Peyer's patch (tissue), 4 donors: ENCODE measurements around the gene PPP2R2D. TPM values are rescaled to one million over a fixed set of nuclear protein-coding genes. Genes with fewer than 3 reads are reported as not detected.

Source experiments
- DNase-seq, 3 donors: peaks; one replicate each; pipeline ENCODE4 v3.0.0-alpha.2; 2017 to 2019
- H3K27ac ChIP-seq, 4 donors: fragments of 200-600 bp; sonication (generic); one replicate each; pipeline ENCODE4 v1.5.1; 2016 to 2019
- H3K27me3 ChIP-seq, 2 donors: fragments of 200-600 bp; sonication (generic); one replicate each; pipeline ENCODE4 v1.5.1; 2019
- H3K36me3 ChIP-seq, 3 donors: fragments of 200-600 bp; sonication (generic); one replicate each; pipeline ENCODE4 v1.5.1; 2016 to 2019
- H3K4me1 ChIP-seq, 4 donors: fragments of 200-600 bp; sonication (generic); one replicate each; pipeline ENCODE4 v1.5.1; 2016 to 2019
- H3K4me3 ChIP-seq, 4 donors: fragments of 200-600 bp; sonication (generic); 1 replicate in 3 of 4; 2 replicates in 1 of 4; pipeline ENCODE4 v1.5.1; 2016 to 2019; ENCODE audit warnings: mild to moderate bottlenecking in 1 of 4
- H3K9me3 ChIP-seq, 4 donors: fragments of 200-600 bp; sonication (generic); one replicate each; pipeline ENCODE4 v1.5.1; 2016 to 2019; ENCODE audit warnings: mild to moderate bottlenecking in 1 of 4
- POLR2A ChIP-seq, 2 donors: fragments of 450-650 bp; IDR thresholded peaks; one replicate each; pipeline ENCODE4 v1.5.1; 2017; ENCODE audit warnings: antibody characterized with exemption in 2 of 2, mild to moderate bottlenecking in 2 of 2, moderate library complexity in 2 of 2
- total RNA-seq, 4 donors: library from RNA; depleted of rRNA; stranded (reverse); fragments of >200 nt; gene quantifications; one replicate each; pipeline ENCODE4 v1.1.0, GENCODE V29; 2016
- TF ChIP-seq, protein P1 (sequence below), 6 experiments: fragments of 450-650 bp in 4 of 6; fragments of 200-600 bp in 2 of 6; sonication (generic) in 1 of 6; IDR thresholded peaks; one replicate each; pipeline ENCODE4 v1.5.1; 2017 to 2019; ENCODE audit warnings: antibody characterized with exemption in 6 of 6, mild to moderate bottlenecking in 3 of 6, moderate library complexity in 1 of 6

PPP2R2D gene
- total RNA-seq, 4 donors from 2014 or later = 34.3 to 87.5 (median 48.5) TPM

- DNase-seq = no peak
- Histone ChIP-seq H3K9me3 (no peaks in the 10 kb centered on the region), H3K27ac (no peak overlapping the region), H3K4me1 (peaks cover 0 to 15% (median 3%) of the 10 kb centered on the region in 4 donors), H3K36me3 (peaks cover 0 to 42% (median 0%) of the 10 kb centered on the region in 3 donors), H3K4me3 (no peak overlapping the region), H3K27me3 (no peaks in the 10 kb centered on the region)
- TF ChIP-seq, protein P1, sequence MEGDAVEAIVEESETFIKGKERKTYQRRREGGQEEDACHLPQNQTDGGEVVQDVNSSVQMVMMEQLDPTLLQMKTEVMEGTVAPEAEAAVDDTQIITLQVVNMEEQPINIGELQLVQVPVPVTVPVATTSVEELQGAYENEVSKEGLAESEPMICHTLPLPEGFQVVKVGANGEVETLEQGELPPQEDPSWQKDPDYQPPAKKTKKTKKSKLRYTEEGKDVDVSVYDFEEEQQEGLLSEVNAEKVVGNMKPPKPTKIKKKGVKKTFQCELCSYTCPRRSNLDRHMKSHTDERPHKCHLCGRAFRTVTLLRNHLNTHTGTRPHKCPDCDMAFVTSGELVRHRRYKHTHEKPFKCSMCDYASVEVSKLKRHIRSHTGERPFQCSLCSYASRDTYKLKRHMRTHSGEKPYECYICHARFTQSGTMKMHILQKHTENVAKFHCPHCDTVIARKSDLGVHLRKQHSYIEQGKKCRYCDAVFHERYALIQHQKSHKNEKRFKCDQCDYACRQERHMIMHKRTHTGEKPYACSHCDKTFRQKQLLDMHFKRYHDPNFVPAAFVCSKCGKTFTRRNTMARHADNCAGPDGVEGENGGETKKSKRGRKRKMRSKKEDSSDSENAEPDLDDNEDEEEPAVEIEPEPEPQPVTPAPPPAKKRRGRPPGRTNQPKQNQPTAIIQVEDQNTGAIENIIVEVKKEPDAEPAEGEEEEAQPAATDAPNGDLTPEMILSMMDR (IDR thresholded peaks at IDR 0.05) = no peak
- TF ChIP-seq POLR2A (IDR thresholded peaks at IDR 0.05) = no peak
Measured at GRCh38 chr10:131968949-131969348, 68.1 kb downstream of the PPP2R2D start.

- DNase-seq = no peak
- peaks cover 0 to 15% (median 3%) of the 10 kb centered on the region in 4 donors for H3K4me1 ChIP-seq
- peaks cover 0 to 37% (median 0%) of the 10 kb centered on the region in 3 donors for H3K36me3 ChIP-seq
- no peaks in the 10 kb centered on the region for H3K9me3 ChIP-seq
- H3K27me3 ChIP-seq = no peaks in the 10 kb centered on the region
- TF ChIP-seq, protein P1 (IDR thresholded peaks at IDR 0.05) = no peak
- TF ChIP-seq POLR2A (IDR thresholded peaks at IDR 0.05) = no peak
- no peak overlapping the region for H3K27ac ChIP-seq
- H3K4me3 ChIP-seq = no peak overlapping the region
Measured at GRCh38 chr10:131970946-131971345, 70.1 kb downstream of the PPP2R2D start.

DNA sequence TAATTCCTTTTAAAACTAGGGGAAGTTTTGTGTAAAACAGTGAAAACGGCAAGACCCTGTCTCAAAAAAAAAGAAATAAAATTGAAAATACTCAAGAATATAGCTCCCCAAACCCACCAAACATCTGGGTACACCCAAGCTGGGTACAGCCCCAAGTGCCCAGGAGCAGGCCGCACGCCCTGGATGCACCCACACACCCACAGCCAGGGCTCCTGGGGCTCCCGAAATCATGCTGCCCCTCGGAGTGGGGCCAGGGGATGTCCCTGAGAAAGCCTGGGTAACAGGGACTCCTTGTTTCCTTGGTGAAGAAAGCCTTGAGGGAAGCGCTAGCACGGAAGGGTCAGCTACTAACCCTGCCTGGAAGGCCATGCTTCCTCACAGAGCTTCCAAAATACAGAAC, 70.8 kb downstream of the PPP2R2D start:
- no peaks in the 10 kb centered on the region for H3K27me3 ChIP-seq
- H3K27ac ChIP-seq = no peak overlapping the region
- DNase-seq = no peak
- no peak for TF ChIP-seq POLR2A (IDR thresholded peaks at IDR 0.05)
- TF ChIP-seq, protein P1 (IDR thresholded peaks at IDR 0.05) = no peak
- no peak overlapping the region for H3K4me3 ChIP-seq
- peaks cover 0 to 15% (median 3%) of the 10 kb centered on the region in 4 donors for H3K4me1 ChIP-seq
- H3K9me3 ChIP-seq = no peaks in the 10 kb centered on the region
- H3K36me3 ChIP-seq = peaks cover 0 to 36% (median 0%) of the 10 kb centered on the region in 3 donors

GRCh38 chr10:131972474-131973071, 71.8 kb downstream of the PPP2R2D start:
- peaks cover 0 to 30% (median 0%) of the 10 kb centered on the region in 3 donors for H3K36me3 ChIP-seq
- H3K4me3 ChIP-seq = peak overlapping the region in 1 of 4 donors; percentile 10
- H3K4me1 ChIP-seq = peaks cover 0 to 15% (median 3%) of the 10 kb centered on the region in 4 donors
- no peaks in the 10 kb centered on the region for H3K27me3 ChIP-seq
- peak overlapping the region in 2 of 4 donors; percentile 17 to 65 for H3K27ac ChIP-seq
- TF ChIP-seq, protein P1 (IDR thresholded peaks at IDR 0.05) = no peak
- no peak for TF ChIP-seq POLR2A (IDR thresholded peaks at IDR 0.05)
- DNase-seq = peak in 2 of 3 donors; percentile 29 to 52
- no peaks in the 10 kb centered on the region for H3K9me3 ChIP-seq

DNA sequence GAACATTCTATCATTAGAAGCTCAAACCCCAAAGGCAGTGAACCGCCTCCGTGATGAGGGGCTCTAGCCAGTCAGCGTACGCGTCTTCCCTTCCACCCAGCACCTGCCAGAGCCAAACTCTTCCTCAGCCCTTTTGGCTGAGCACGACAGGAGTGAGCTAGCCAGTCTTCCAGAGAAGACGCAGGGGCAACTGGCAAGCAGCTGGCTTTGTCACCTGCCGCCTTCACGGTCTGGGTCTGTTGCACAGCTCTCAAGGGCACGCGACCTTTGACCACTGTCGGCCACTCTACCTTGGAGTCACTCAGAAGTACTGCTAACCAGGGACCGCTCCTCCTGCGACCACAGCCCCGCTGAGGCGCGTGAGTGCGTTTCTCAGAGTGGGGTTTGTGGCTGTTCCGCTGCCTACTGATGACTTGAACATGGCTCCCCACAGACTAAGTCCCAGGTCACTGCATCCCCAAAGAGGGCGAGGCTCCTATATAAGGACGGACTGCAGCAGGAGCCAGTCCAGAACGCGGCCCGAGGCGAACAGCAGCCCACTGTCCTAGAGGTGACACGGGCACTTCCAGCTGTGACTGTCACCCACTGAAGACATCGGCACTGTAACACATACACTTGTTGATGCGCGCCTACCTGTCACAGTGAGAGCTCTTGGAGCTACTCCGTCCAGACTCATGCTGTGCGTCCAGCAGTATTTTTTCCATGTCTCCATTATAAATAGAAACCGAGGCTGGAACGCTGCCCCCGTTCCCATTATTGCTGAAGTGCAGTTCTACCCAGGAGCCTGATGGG, 72.5 kb downstream of the PPP2R2D start:
- DNase-seq = no peak
- H3K27me3 ChIP-seq = no peaks in the 10 kb centered on the region
- H3K9me3 ChIP-seq = no peaks in the 10 kb centered on the region
- H3K4me1 ChIP-seq = peaks cover 0 to 15% (median 3%) of the 10 kb centered on the region in 4 donors
- TF ChIP-seq POLR2A (IDR thresholded peaks at IDR 0.05) = no peak
- TF ChIP-seq, protein P1 (IDR thresholded peaks at IDR 0.05) = no peak
- H3K27ac ChIP-seq = peak overlapping the region in 2 of 4 donors; percentile 21 to 65
- H3K4me3 ChIP-seq = peak overlapping the region in 1 of 4 donors; percentile 10
- peaks cover 0 to 29% (median 0%) of the 10 kb centered on the region in 3 donors for H3K36me3 ChIP-seq
